ES-I3 (cell line): ENCODE results near the gene CALCOCO1.

Experiments used
- H3K36me3 ChIP-seq: 2 replicates; pipeline ENCODE4 v1.6.1; 2013; ENCODE audit warnings: mild to moderate bottlenecking, low read length, control low read depth, moderate library complexity; ENCODE audit not compliant: insufficient read depth
- H3K4me1 ChIP-seq: 2 replicates; pipeline ENCODE4 v1.6.1; 2013; ENCODE audit warnings: mild to moderate bottlenecking, control low read depth, low read length; ENCODE audit not compliant: insufficient read depth
- H3K9ac ChIP-seq: 2 replicates; pipeline ENCODE4 v1.6.1; 2013; ENCODE audit warnings: low read depth, mild to moderate bottlenecking, low read length, moderate library complexity
- H3K9me3 ChIP-seq: 2 replicates; pipeline ENCODE4 v1.6.1; 2013; ENCODE audit warnings: mild to moderate bottlenecking, low read length, moderate library complexity; ENCODE audit not compliant: control insufficient read depth, insufficient read depth

The CALCOCO1 gene

GRCh38 chr12:53660041-53660440 lies 67.2 kb downstream of the CALCOCO1 start:
- Histone ChIP-seq H3K36me3 (peaks cover 7% of the 10 kb centered on the region), H3K9me3 (no peaks in the 10 kb centered on the region)

GRCh38 chr12:53659571-53659981 lies 67.7 kb downstream of the CALCOCO1 start:
- H3K36me3 ChIP-seq: peaks cover 3% of the 10 kb centered on the region; the same call in 1 of the 2 replicates
- peaks cover 12% of the 10 kb centered on the region; the same call in 1 of the 2 replicates for H3K4me1 ChIP-seq
- H3K9ac ChIP-seq: no peak overlapping the region
- no peaks in the 10 kb centered on the region for H3K9me3 ChIP-seq

More at GRCh38 chr12:53660041-53660440, 67.2 kb downstream of the CALCOCO1 start:
- H3K9ac ChIP-seq: no peak overlapping the region
- H3K4me1 ChIP-seq: peaks cover 12% of the 10 kb centered on the region; the same call in 1 of the 2 replicates

- H3K36me3 ChIP-seq: no peaks in the 10 kb centered on the region; the same call in 1 of the 2 replicates
- H3K9me3 ChIP-seq: no peaks in the 10 kb centered on the region
- H3K4me1 ChIP-seq: peaks cover 12% of the 10 kb centered on the region; the same call in 1 of the 2 replicates
- no peak overlapping the region for H3K9ac ChIP-seq
Measured at GRCh38 chr12:53659011-53659551, 68.2 kb downstream of the CALCOCO1 start.
